GM18867 (cell line): ENCODE measurements around the gene SFI1.
"Not testable (repeated sequence)": the region's sequence is repeated elsewhere in the genome, so short reads cannot be mapped to it uniquely, and the experiment has no call there.

ENCODE experiments used
- ATAC-seq: cut with Tn5 transposase; IDR thresholded peaks from one replicate; pipeline ENCODE4 v1.9.1; 2021; ENCODE audit warnings: mild to moderate bottlenecking, moderate library complexity; ENCODE audit not compliant: unreplicated experiment

The SFI1 gene

GRCh38 chr22:31496007-31496734 lies at the start of gene SFI1:
Gene SFI1, plus strand, starts transcription at chr22:31496536. Its CDS starts 11,749 bp downstream, at chr22:31508285.
- ATAC-seq, result peak; percentile 73

GRCh38 chr22:31446767-31447166 lies 49.6 kb upstream of the SFI1 start:
- no peak for ATAC-seq

- ATAC-seq, result no peak
These were observed 49.0 kb upstream of the SFI1 start for GRCh38 chr22:31447337-31447736.

- no peak for ATAC-seq
These were observed 48.0 kb upstream of the SFI1 start for GRCh38 chr22:31448382-31448781.

GRCh38 chr22:31449506-31449905 lies 46.8 kb upstream of the SFI1 start:
- ATAC-seq, result no peak

GRCh38 chr22:31451709-31452571 lies 44.4 kb upstream of the SFI1 start:
- ATAC-seq, result no peak

GRCh38 chr22:31461699-31462098 lies 34.6 kb upstream of the SFI1 start:
- ATAC-seq, result no peak

GRCh38 chr22:31465307-31465706 lies 31.0 kb upstream of the SFI1 start:
- ATAC-seq, result no peak

- no peak for ATAC-seq
These were observed 21.6 kb upstream of the SFI1 start for GRCh38 chr22:31474743-31475142.

- ATAC-seq, result no peak
These were observed 20.5 kb upstream of the SFI1 start for GRCh38 chr22:31475800-31476199.

- peak; percentile 53 for ATAC-seq
These were observed 19.0 kb upstream of the SFI1 start for GRCh38 chr22:31477329-31477728.

- no peak for ATAC-seq
These were observed 15.2 kb upstream of the SFI1 start for GRCh38 chr22:31481129-31481528.

GRCh38 chr22:31482470-31482869 lies 13.9 kb upstream of the SFI1 start:
- not testable (repeated sequence) for ATAC-seq

- ATAC-seq, result not testable (repeated sequence)
These were observed 10.0 kb upstream of the SFI1 start for GRCh38 chr22:31486369-31486768.

- ATAC-seq, result no peak
These were observed 9.4 kb upstream of the SFI1 start for GRCh38 chr22:31486951-31487350.

- ATAC-seq, result no peak
These were observed 7.9 kb upstream of the SFI1 start for GRCh38 chr22:31488346-31488883.

GRCh38 chr22:31488988-31489617 lies 7.2 kb upstream of the SFI1 start:
- ATAC-seq, result peak; percentile 13

GRCh38 chr22:31489632-31490495 lies 6.5 kb upstream of the SFI1 start, which contains the start of gene EIF4ENIF1:
Gene EIF4ENIF1, minus strand, starts transcription at chr22:31489842. Its CDS starts 1,124 bp downstream, at chr22:31488718.
- peak; percentile 39 for ATAC-seq

- peak; percentile 63 for ATAC-seq
These were observed 5.8 kb upstream of the SFI1 start for GRCh38 chr22:31490496-31490925.
